GM18505 (cell line): ENCODE measurements around the gene KMT2E.

Experiments
- ATAC-seq: cut with Tn5 transposase; IDR thresholded peaks from one replicate; pipeline ENCODE4 v1.9.1; 2021; ENCODE audit not compliant: unreplicated experiment
- POLR2A ChIP-seq: IDR thresholded peaks from 4 replicates; pipeline ENCODE4 v1.6.1; 2011; ENCODE audit warnings: borderline replicate concordance; ENCODE audit not compliant: insufficient read depth, insufficient read length; ENCODE audit errors: extremely low read depth

KMT2E gene

DNA sequence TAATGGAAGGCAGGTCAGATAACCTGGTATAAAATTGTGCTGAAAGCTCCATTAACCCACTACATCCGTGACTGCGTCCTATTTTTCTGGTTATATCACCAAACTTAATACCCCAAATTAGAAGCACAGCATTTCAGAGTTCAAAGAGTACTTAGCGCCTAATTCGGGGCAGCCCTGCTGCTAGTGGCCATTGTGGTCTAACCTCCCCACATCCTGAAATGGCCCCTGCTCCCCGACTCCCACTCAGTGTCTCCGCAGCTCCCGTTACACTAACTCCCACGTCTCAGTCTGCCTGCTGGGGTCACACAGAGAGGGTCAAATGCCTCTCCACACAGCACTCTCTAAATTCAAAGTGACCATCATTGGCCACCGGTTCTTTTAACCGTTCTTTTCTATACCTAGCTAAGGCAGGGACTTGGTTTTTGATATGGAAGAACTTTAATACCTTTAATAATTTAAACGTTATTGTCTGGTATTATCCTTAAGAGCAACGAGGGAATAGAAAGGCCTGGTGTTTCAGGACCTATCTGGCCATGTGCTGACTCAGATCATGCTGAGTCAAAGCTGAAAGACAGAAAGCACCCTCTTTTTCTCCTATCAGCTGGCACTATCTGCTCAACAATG is 117.1 kb downstream of the KMT2E start:
- no peak for ATAC-seq
- no peak for TF ChIP-seq POLR2A

DNA sequence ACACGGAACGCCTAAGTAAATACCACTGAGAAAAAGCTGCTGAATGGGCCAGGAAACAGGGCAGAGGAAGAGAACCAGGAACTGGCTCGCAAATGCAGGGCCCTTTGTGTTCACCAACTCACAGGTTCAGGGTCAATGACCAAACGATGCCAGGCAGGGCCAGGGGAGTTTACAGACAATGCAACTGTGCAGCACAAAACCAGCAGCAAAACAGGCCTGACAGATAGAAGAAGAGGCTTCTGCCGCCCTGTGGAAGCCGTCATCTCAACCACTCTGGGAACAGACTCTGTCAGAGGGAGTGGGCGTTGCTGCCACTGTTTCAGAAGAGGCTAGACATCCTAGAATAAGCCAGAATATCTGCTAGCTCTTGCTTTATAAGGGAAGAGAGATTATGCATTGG is 117.9 kb downstream of the KMT2E start:
- no peak for TF ChIP-seq POLR2A
- ATAC-seq: no peak

DNA sequence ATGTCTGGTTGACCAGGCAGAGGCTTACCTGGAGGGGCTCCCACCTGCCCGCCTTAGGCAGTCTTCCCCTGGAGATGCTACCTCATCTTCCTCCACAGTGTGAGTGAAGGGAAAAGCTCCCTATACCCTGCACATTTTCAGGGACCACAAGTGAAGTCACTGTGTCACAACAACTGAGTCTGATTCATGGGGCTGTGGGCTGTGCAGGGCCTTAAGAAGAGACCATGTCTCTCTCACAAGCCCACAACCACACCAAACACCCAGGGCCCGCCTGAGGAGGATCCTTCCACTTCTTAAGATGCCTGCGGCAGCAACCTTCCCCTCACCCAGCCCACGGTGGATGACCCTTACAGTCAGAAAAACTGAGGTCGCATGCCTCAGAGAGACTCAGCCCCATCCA is 118.3 kb downstream of the KMT2E start:
- no peak for TF ChIP-seq POLR2A
- ATAC-seq: no peak

DNA sequence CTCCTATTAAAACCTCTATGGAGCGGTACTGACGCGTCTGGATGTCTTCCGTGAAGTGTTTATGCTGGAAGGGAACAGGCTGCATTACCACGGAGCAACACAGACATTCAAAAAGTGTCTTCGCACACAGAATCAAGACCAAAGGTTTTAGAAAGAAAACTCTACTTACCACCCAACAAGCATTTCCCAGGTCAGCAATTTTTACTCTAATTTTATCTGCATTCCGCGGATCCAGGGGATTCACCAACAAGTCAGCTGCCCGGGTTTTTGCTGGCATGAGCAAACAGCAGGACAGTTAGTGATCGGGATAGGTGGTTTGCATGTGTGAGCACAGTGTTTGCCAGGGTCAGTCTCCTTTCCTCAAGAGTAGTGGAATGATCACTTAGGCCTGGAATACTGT is 118.8 kb downstream of the KMT2E start:
- TF ChIP-seq POLR2A: no peak
- ATAC-seq: no peak

GRCh38 chr7:105133358-105133757 is 119.4 kb downstream of the KMT2E start:
- TF ChIP-seq POLR2A: no peak
- no peak for ATAC-seq

DNA sequence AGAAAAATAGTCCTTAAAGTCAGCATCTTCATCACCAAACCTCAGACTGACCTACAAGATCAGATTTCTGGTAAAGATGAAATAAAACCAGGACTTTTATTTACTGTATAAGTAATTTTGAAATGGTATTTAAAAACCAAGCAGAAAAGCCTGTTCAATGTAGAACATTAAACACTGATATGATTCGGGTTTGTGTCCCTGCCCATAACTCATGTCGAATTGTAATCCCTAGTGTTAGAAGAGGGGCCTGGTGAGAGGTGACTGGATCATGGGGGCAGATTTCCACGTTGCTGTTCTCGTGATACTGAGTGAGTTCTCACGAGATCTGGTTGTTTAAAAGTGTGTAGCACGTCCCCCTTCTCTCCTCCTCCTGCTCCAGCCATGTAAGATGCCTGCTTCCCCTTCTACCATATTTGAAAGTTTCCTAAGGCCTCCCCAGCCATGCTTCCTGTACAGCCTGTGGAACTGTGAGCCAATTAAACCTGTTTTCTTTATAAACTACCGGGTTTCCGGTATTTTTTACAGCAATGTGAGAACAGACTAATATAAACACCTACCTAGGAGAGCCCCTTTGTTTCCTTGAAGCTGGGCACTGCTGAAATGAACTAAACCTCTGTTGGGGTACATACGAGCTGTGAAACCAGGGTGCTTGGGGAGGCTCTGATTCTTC is 120.1 kb downstream of the KMT2E start:
- no peak for ATAC-seq
- TF ChIP-seq POLR2A: no peak

- TF ChIP-seq POLR2A: no peak
- no peak for ATAC-seq
Measured at GRCh38 chr7:105136221-105136620, 122.2 kb downstream of the KMT2E start.

GRCh38 chr7:105137898-105138297 is 123.9 kb downstream of the KMT2E start:
- TF ChIP-seq POLR2A: no peak
- no peak for ATAC-seq

DNA sequence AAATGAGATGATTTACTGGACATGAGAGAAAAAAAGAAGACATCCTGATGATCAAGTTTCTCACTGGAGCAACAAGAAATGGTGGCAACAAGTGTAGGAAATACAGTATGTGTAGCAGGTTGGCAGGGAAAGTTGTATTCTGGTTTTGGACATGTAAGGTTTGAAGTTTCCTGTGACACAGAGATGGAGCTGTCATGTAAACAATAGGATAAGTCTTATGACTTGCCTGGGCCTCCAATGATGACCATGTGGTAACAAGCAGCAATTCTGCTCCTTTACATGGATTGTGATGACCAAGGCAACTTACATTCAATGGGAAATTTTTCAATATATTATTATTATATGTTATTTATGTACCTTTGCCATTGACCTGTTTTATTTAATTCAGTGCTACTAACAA is 125.4 kb downstream of the KMT2E start:
- no peak for ATAC-seq
- no peak for TF ChIP-seq POLR2A

DNA sequence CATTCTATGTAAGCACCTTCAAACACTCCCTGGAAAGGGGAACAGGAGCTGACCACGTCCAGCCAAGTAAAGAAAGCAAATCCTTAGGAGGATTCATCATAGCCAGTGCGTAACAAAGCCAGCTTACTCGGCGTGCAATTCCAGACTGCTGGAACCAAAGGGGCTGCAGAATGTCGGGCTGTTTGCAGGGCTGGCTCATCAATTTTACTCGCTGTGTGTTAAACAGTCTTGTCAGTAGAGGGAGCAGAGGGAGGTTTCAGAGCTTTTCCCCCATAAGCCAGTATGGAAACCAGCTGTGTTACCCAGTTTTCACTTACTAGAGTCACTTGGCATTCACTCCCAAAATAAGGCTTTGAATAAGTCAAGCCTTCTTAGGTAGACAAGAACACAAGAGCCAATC is 127.1 kb downstream of the KMT2E start:
- no peak for ATAC-seq
- no peak for TF ChIP-seq POLR2A

DNA sequence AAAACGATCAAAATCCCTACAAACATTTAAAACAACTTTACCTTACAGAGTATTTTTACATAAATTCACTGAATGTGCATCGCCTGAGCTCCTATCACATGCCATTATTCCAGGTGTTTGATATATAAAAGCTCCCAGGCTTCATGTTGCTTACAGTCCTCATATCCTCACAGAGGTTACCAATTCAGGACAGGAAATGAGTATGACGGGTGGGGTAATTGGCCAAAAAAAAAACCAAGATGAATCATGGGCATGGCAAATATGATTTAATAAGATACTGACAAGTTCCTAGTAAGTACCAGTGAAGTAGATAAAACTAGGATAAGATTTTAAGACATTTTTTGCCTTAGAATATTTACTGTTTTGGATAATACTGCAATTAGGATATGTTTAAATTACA is 135.8 kb downstream of the KMT2E start:
- TF ChIP-seq POLR2A: no peak
- no peak for ATAC-seq

- TF ChIP-seq POLR2A: no peak
- ATAC-seq: no peak
Measured at GRCh38 chr7:105151152-105151551, 137.1 kb downstream of the KMT2E start.

DNA sequence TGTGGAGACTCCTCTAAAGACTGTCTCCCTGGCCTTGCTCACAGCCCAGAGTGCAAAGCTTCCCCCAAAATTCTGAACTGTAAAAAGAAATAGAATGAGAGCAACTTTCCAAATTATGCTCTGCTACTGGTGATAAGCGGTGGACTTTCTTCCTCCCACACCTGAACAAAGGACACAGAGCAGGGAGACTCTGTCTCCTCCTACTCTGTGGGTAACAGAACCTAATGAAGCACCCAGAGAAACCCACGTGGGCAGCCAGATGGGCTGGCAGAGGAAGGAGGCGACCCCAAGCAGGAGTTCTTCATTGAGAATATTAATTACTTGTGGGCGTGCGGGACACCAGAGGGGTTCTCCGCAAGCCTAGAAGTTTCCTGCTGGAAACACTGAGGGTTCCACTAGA is 139.5 kb downstream of the KMT2E start:
- ATAC-seq: no peak

GRCh38 chr7:105154084-105154483 is 140.1 kb downstream of the KMT2E start:
- TF ChIP-seq POLR2A: no peak
- ATAC-seq: no peak

More for the DNA sequence above, 139.5 kb downstream of the KMT2E start:
- TF ChIP-seq POLR2A: no peak
